Activated T-helper 1 cell treated with anti-CD3 and anti-CD28 coated beads, Interleukin-12 subunit alpha, Interleukin-12 subunit beta, Interleukin-2, Interleukin-4 antibody, amounts not matched to agents 30 ng/mL and 10 ng/mL and 1 ng/mL, durations not matched to agents 14 hours and 24 hours and 36 hours (primary cell): ENCODE results near the gene RPP25L. TPM values are rescaled to one million over a fixed set of nuclear protein-coding genes. Genes with fewer than 3 reads are reported as not detected.

Source experiments
- DNase-seq: peaks from one replicate; pipeline ENCODE4 v3.0.0; 2021; ENCODE audit warnings: low spot score
- H3K27ac Mint-ChIP-seq: one replicate; pipeline ENCODE4 v1.8.0; 2021; ENCODE audit warnings: mild to moderate bottlenecking, mixed read lengths
- H3K27me3 Mint-ChIP-seq: one replicate; pipeline ENCODE4 v1.8.0; 2022; ENCODE audit warnings: mild to moderate bottlenecking, moderate library complexity, mixed read lengths; ENCODE audit not compliant: insufficient read depth
- H3K36me3 Mint-ChIP-seq: one replicate; pipeline ENCODE4 v1.8.0; 2021; ENCODE audit warnings: low read depth, mixed read lengths
- H3K4me1 Mint-ChIP-seq: one replicate; pipeline ENCODE4 v1.8.0; 2021; ENCODE audit warnings: low read depth, mixed read lengths
- H3K4me3 Mint-ChIP-seq: one replicate; pipeline ENCODE4 v1.8.0; 2021; ENCODE audit warnings: mild to moderate bottlenecking, moderate library complexity, mixed read lengths
- H3K9me3 Mint-ChIP-seq: one replicate; pipeline ENCODE4 v1.8.0; 2021; ENCODE audit warnings: mixed read lengths
- intact Hi-C: fragments of 100-400 bp; cut with micrococcal nuclease; formaldehyde crosslinking; loops from one replicate; pipeline ENCODE4 v1.15.1; 2024
- total RNA-seq: library from RNA; stranded (reverse); gene quantifications from 2 replicates; pipeline ENCODE4 v1.2.3, GENCODE V29; 2022

The RPP25L gene
- total RNA-seq, 1 donor from 2014 or later: 37.5 TPM

DNA sequence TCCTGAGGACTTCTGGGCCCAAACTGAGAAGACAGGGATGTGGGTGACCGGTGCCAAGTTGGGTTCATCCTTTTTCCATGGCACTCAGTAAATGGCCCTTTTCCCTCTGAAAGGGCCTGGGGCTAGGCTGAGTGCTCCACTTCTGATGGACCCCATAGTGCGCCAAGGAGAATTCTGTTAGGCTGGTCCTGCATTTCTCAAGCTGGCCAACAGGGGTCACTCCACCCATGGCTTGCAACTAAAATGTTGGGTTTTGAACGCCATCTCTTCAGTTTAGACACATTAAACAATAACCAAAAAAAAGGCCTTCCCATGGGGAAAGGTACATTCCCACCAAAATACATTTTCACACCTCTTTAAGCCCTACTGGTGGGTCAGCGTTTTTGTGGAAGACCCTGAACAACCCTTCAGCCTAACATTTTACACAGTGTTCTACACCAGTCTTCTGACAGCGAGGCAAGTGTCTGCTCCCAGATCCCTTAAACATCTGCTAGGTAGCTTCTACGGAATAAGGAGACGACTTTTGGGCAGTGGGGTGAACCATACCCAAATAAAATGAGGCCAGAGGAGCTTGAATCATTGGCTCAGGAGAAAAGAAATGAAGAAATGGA, 49.7 kb downstream of the RPP25L start:
- Mint-ChIP-seq H3K27me3 (peaks cover 6% of the 10 kb centered on the region), H3K4me3 (no peak overlapping the region), H3K4me1 (no peaks in the 10 kb centered on the region), H3K27ac (no peak overlapping the region), H3K9me3 (no peaks in the 10 kb centered on the region), H3K36me3 (no peaks in the 10 kb centered on the region)
- intact Hi-C loops: loop anchor here (5.0 kb wide), 1 partner anchor 40 kb away; no protein-coding TSS in a partner anchor
- no peak for DNase-seq

- Mint-ChIP-seq H3K27me3 (peaks cover 6% of the 10 kb centered on the region), H3K4me1 (no peaks in the 10 kb centered on the region), H3K27ac (no peak overlapping the region), H3K4me3 (no peak overlapping the region), H3K36me3 (no peaks in the 10 kb centered on the region), H3K9me3 (no peaks in the 10 kb centered on the region)
- DNase-seq: no peak
- intact Hi-C loops: loop anchor here (5.0 kb wide), 1 partner anchor 42 kb away; no protein-coding TSS in a partner anchor
Measured at GRCh38 chr9:34560599-34561214, 51.2 kb downstream of the RPP25L start.

Other genes starting within 250 kb of the RPP25L start
- gene MYORG, start 235.2 kb downstream of the RPP25L start, total RNA-seq: 1.0 and 1.9 TPM in 2 replicates
- 14.7 and 16.5 TPM in 2 replicates for gene FAM219A, start 153.5 kb downstream of the RPP25L start, total RNA-seq
- not detected in 2 replicates for gene DNAI1, start 153.3 kb downstream of the RPP25L start, total RNA-seq
- not detected in 2 replicates for gene ENHO, start 89.1 kb downstream of the RPP25L start, total RNA-seq
- not detected in 2 replicates for gene CNTFR, start 22.4 kb downstream of the RPP25L start, total RNA-seq
- 59.3 and 62.2 TPM in 2 replicates for gene DCTN3, start 8.4 kb upstream of the RPP25L start, total RNA-seq
- gene ARID3C, start 17.0 kb upstream of the RPP25L start, total RNA-seq: 0.23 TPM in 1 of 2 replicates, not detected in the other
- 128 and 130 TPM in 2 replicates for gene SIGMAR1, start 25.7 kb upstream of the RPP25L start, total RNA-seq
- gene GALT, start 34.6 kb upstream of the RPP25L start, total RNA-seq: 72.0 and 73.7 TPM in 2 replicates
- 29.9 and 30.3 TPM in 2 replicates for gene IL11RA, start 40.1 kb upstream of the RPP25L start, total RNA-seq
- gene CCL27, start 50.6 kb upstream of the RPP25L start, total RNA-seq: 0.62 TPM in 1 of 2 replicates, not detected in the other
- gene CCL19, start 79.2 kb upstream of the RPP25L start, total RNA-seq: not detected in 2 replicates
- not detected in 2 replicates for gene CCL21, start 98.0 kb upstream of the RPP25L start, total RNA-seq